Psoas muscle (tissue), 8 donors: Measurements from ENCODE around the gene EPB41L1. TPM values are rescaled to one million over a fixed set of nuclear protein-coding genes. Genes with fewer than 3 reads are reported as not detected.
A peak's percentile ranks its signal among the peaks of the same experiment; 100 is the strongest.

Experiments used
- ATAC-seq, 4 donors: fragments of 200-7000 bp; cut with Tn5 transposase; one replicate each; pipeline ENCODE4 v1.9.1; 2020; ENCODE audit warnings: moderate library complexity in 3 of 4, mild to moderate bottlenecking in 2 of 4
- DNase-seq, 2 donors: peaks; one replicate each; pipeline ENCODE4 v3.0.0-alpha.2; 2020
- H3K27ac ChIP-seq: fragments of 200-600 bp; one replicate; pipeline ENCODE4 v1.8.0; 2022
- H3K27me3 ChIP-seq, 3 donors: fragments of 200-600 bp in 1 of 3; one replicate each; pipeline versions ENCODE4 v1.6.1 to v1.8.0; 2013 to 2022; ENCODE audit warnings: low read length in 2 of 3, mild to moderate bottlenecking in 2 of 3, moderate library complexity in 1 of 3; ENCODE audit not compliant: insufficient read depth in 3 of 3
- H3K36me3 ChIP-seq, 2 donors: fragments of 200-600 bp in 1 of 2; one replicate each; pipeline versions ENCODE4 v1.6.1 to v1.8.0; 2013 to 2022; ENCODE audit warnings: low read depth in 1 of 2, mild to moderate bottlenecking in 1 of 2, moderate library complexity in 1 of 2; ENCODE audit not compliant: insufficient read depth in 1 of 2
- H3K4me1 ChIP-seq: fragments of 200-600 bp; one replicate; pipeline ENCODE4 v1.8.0; 2022
- H3K4me3 ChIP-seq: fragments of 200-600 bp; one replicate; pipeline ENCODE4 v1.8.0; 2022; ENCODE audit warnings: mild to moderate bottlenecking
- H3K9me3 ChIP-seq: fragments of 200-600 bp; one replicate; pipeline ENCODE4 v1.8.0; 2022
- WGBS, 3 donors: extraction: QIAGEN DNeasy Blood & Tissue Kit; methylation state at CpG; one replicate each; pipeline versions ENCODE4 v1.1.6 to v1.1.7; 2013; 5-methylcytosine and 5-hydroxymethylcytosine counted together
- intact Hi-C, 2 donors: fragments of 100-400 bp; cut with DNase I; formaldehyde crosslinking; loops; one replicate each; pipeline versions ENCODE4 v1.11.0 to v1.14.2; 2022
- polyA plus RNA-seq, 3 donors: library from polyadenylated mRNA; stranded (reverse); fragments of 200-250 nt; gene quantifications; one replicate each; pipeline ENCODE4 v1.2.3, GENCODE V29; 2013
- total RNA-seq, 4 donors: library from RNA; stranded (reverse); fragmentation: NEBNext Ultra II Directional in 2 of 4; extraction: Animal tissue kit (Norgen Biotek cat#: 25700) in 2 of 4; gene quantifications; one replicate each; pipeline versions ENCODE4 v1.2.1 to v1.2.4, GENCODE V29; 2021 to 2023
- TF ChIP-seq, protein P1 (sequence below): fragments of 200-600 bp; IDR thresholded peaks from one replicate; pipeline ENCODE4 v1.8.0; 2022; ENCODE audit warnings: antibody characterized with exemption
- donor health status: healthy with polysubstance abuse.
- donor health status: DM: no; HTN: no; CAD: no; lungs with moderate emphysema.
- donor health status: Bipolar disorder and iron deficiency.
- donor health status: healthy.
- donor health status: DM: yes; HTN: yes; CAD: no.
- donor health status: DM: no; HTN: no; CAD: no.
- donor health status: DM: no; HTN: no; CAD: no.
- donor health status: DM: yes; HTN: yes; CAD: no.

Gene EPB41L1
- total and polyA plus RNA-seq, 7 donors: 4.2 to 24.1 (median 9.1) TPM

DNA sequence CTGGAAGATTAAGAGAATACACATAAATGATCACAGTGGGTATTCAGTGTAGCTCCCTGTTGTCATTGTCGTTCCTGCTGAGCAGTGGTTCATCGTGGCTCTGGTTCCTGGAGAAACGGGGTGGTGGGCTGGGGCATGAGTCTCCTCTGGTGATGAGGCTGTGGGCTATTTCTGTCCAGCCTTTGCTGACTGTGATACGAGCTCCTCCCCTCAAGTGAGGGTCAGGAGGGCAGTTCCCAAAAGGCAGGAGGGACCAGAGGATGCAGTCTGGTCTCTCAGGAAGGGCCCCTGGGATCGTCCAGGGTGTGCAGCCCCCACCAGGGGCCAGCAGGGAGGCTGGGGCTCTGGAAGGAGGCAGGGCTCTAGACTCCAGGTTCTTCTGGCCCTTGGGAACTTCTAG lies 120.5 kb downstream of the EPB41L1 start:
- WGBS, 3 donors: 65 to 67% (median 65%) methylated on average over 5 of the region's 5 CpGs
- Histone ChIP-seq H3K27ac (no peak overlapping the region), H3K36me3 (no peaks in the 10 kb centered on the region), H3K27me3 (peaks cover 0 to 44% (median 5%) of the 10 kb centered on the region in 3 donors), H3K4me1 (no peaks in the 10 kb centered on the region), H3K4me3 (no peak overlapping the region), H3K9me3 (no peaks in the 10 kb centered on the region)
- peak in 1 of 2 donors; percentile 12 for DNase-seq
- intact Hi-C loops: loop anchor here in 1 of 2 donors (10.0 kb wide), 1 partner anchor 160 kb away; no protein-coding TSS in a partner anchor
- TF ChIP-seq, protein P1, sequence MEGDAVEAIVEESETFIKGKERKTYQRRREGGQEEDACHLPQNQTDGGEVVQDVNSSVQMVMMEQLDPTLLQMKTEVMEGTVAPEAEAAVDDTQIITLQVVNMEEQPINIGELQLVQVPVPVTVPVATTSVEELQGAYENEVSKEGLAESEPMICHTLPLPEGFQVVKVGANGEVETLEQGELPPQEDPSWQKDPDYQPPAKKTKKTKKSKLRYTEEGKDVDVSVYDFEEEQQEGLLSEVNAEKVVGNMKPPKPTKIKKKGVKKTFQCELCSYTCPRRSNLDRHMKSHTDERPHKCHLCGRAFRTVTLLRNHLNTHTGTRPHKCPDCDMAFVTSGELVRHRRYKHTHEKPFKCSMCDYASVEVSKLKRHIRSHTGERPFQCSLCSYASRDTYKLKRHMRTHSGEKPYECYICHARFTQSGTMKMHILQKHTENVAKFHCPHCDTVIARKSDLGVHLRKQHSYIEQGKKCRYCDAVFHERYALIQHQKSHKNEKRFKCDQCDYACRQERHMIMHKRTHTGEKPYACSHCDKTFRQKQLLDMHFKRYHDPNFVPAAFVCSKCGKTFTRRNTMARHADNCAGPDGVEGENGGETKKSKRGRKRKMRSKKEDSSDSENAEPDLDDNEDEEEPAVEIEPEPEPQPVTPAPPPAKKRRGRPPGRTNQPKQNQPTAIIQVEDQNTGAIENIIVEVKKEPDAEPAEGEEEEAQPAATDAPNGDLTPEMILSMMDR: no peak
- ATAC-seq: no peak

DNA sequence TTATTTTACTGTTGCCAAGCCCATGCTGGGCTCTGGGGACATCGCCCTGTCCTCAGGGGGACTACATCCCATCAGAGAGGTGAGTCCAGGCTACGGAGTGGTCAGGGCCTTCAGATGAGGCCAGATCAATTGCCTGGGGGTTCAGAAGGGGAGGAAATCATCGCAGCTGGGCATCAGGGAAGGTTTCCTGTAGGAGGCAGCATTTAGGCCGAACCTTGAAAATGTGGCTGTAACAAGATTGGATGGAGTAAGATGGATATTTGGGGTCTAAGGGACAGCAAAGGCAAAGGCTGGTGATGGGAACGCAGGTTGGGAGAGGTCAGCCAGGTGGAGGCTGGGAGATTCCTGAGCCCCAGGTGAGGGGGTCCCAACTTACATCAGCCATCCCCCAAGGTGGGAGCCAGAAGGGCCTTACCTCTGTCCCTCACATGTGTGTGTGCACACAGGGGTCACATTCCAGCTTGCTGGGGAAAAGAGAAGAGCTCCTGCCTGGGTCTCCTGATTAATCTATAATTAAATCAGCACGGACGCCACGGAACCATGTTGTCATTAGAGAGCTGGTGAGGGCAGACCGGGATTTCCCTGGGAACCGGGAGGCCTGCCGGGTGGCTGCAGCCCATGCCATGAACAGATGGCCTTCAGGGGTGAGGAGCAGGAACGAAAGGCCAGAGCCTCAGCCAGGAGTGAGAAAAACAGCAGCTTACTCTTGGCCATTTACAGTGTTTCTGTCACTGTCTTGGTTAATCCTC lies 121.1 kb downstream of the EPB41L1 start:
- Histone ChIP-seq H3K4me1 (no peaks in the 10 kb centered on the region), H3K9me3 (no peaks in the 10 kb centered on the region), H3K36me3 (no peaks in the 10 kb centered on the region), H3K27ac (no peak overlapping the region), H3K27me3 (peaks cover 0 to 44% (median 5%) of the 10 kb centered on the region in 3 donors), H3K4me3 (no peak overlapping the region)
- DNase-seq (peak in 1 of 2 donors; percentile 21), ATAC-seq (no peak)
- TF ChIP-seq, protein P1: no peak
- WGBS, 3 donors: 70 to 72% (median 70%) methylated on average over 12 of the region's 12 CpGs
- intact Hi-C loops: loop anchor here in 1 of 2 donors (10.0 kb wide), 1 partner anchor 159 kb away; no protein-coding TSS in a partner anchor

DNA sequence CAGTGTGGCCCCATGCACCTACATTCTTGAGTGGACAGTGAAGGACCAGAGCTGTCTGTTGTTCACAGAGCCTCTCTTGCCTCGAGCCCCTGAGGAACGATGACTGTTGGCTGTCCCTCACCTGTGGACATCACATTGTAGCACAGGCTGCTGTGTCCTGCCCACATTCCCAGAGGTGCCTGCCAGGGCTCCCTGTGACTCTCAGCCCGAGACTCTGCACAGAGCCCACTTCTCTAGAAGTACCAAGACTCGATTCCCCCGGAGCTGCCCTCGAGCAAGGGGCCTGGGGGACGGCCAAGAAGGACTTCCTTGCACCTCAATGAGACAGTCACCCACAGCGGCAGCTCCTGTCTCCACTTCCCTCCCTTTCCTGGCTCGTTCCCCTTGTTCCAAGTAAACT lies 123.0 kb downstream of the EPB41L1 start:
- no peak for ATAC-seq
- peaks cover 0 to 52% (median 5%) of the 10 kb centered on the region in 3 donors for H3K27me3 ChIP-seq
- H3K36me3 ChIP-seq: no peaks in the 10 kb centered on the region
- no peaks in the 10 kb centered on the region for H3K4me1 ChIP-seq
- no peaks in the 10 kb centered on the region for H3K9me3 ChIP-seq
- H3K27ac ChIP-seq: no peak overlapping the region
- DNase-seq: peak in 1 of 2 donors; percentile 49
- intact Hi-C loops: loop anchor here in 1 of 2 donors (10.0 kb wide), 1 partner anchor 157 kb away; no protein-coding TSS in a partner anchor
- TF ChIP-seq, protein P1: no peak
- WGBS, 3 donors: 63 to 65% (median 63%) methylated on average over 9 of the region's 9 CpGs
- H3K4me3 ChIP-seq: no peak overlapping the region

DNA sequence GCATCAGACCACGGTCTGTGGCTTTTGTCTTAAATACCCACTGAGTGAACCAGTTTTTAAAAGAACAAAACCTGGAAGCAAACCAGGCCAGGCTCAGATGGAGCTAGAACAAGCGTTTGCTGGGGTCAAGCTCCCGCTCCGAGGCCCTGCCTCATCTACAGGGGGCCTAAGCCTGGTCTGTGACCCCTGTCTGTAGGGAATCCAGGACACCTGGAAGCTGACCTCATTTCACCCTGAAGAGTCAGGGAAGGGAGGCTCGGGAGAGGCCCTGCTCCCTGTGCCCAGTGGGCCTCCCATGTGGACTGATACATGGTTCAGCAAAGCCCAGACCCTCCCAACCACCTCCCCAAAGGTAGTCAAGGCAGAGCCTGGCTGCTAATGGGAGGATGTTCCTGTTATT lies 124.8 kb downstream of the EPB41L1 start:
- Histone ChIP-seq H3K27me3 (peaks cover 0 to 52% (median 0%) of the 10 kb centered on the region in 3 donors), H3K27ac (no peak overlapping the region), H3K36me3 (no peaks in the 10 kb centered on the region), H3K4me3 (no peak overlapping the region), H3K4me1 (no peaks in the 10 kb centered on the region), H3K9me3 (no peaks in the 10 kb centered on the region)
- peak in 1 of 2 donors; percentile 7 for DNase-seq
- TF ChIP-seq, protein P1: no peak
- no peak for ATAC-seq
- intact Hi-C loops: loop anchor here in 1 of 2 donors (10.0 kb wide), 1 partner anchor 155 kb away; no protein-coding TSS in a partner anchor
- 57 to 67% (median 64%) methylated on average over 5 of the region's 5 CpGs for WGBS, 3 donors
